Body of pancreas (tissue), 4 donors: ENCODE results near the gene LPAR6.

Source experiments
- CTCF ChIP-seq, 7 experiments: fragments of 450-650 bp in 4 of 7; fragments of 200-600 bp in 3 of 7; sonication (generic) in 3 of 7; IDR thresholded peaks; one replicate each; pipeline ENCODE4 v1.5.1; 2016 to 2019; ENCODE audit warnings: antibody characterized with exemption in 7 of 7
- POLR2A ChIP-seq, 3 donors: fragments of 450-650 bp; IDR thresholded peaks; one replicate each; pipeline ENCODE4 v1.6.1; 2016; ENCODE audit warnings: antibody characterized with exemption in 3 of 3, mild to moderate bottlenecking in 2 of 3

GRCh38 chr13:48386816-48387215, 26.1 kb downstream of the LPAR6 start:
- TF ChIP-seq CTCF (IDR thresholded peaks at IDR 0.05) (no peak), POLR2A (IDR thresholded peaks at IDR 0.05) (no peak)
